Upper lobe of right lung (tissue), 1 donor: ENCODE measurements around the gene CIAO1. TPM values are rescaled to one million over a fixed set of nuclear protein-coding genes. Genes with fewer than 3 reads are reported as not detected.

ENCODE experiments used
- ATAC-seq: fragments of 200-7000 bp; cut with Tn5 transposase; one replicate; pipeline ENCODE4 v1.9.1; 2020; ENCODE audit warnings: mild to moderate bottlenecking, moderate library complexity
- DNase-seq: peaks from one replicate; pipeline ENCODE4 v3.0.0-alpha.2; 2020
- H3K27ac ChIP-seq: fragments of 200-600 bp; one replicate; pipeline ENCODE4 v1.8.0; 2022
- H3K27me3 ChIP-seq: fragments of 200-600 bp; one replicate; pipeline ENCODE4 v1.8.0; 2022; ENCODE audit warnings: mild to moderate bottlenecking
- H3K36me3 ChIP-seq: fragments of 200-600 bp; one replicate; pipeline ENCODE4 v1.8.0; 2022
- H3K4me1 ChIP-seq: fragments of 200-600 bp; one replicate; pipeline ENCODE4 v1.8.0; 2022
- H3K4me3 ChIP-seq: fragments of 200-600 bp; one replicate; pipeline ENCODE4 v1.8.0; 2022; ENCODE audit warnings: mild to moderate bottlenecking
- H3K9me3 ChIP-seq: fragments of 200-600 bp; one replicate; pipeline ENCODE4 v1.8.0; 2022
- CTCF ChIP-seq: fragments of 200-600 bp; IDR thresholded peaks from one replicate; pipeline ENCODE4 v1.8.0; 2022; ENCODE audit warnings: antibody characterized with exemption
- intact Hi-C: fragments of 100-400 bp; cut with DNase I; formaldehyde crosslinking; loops from one replicate; pipeline ENCODE4 v1.11.0; 2022
- total RNA-seq: library from RNA; stranded (reverse); fragmentation: NEBNext Ultra II Directional; extraction: Animal tissue kit (Norgen Biotek cat#: 25700); gene quantifications from one replicate; pipeline ENCODE4 v1.2.1, GENCODE V29; 2021
- donor health status: DM: no; HTN: yes; CAD: no; lungs with severe emphysema.

Gene CIAO1
- total RNA-seq, 1 donor from 2014 or later, result 61.7 TPM

DNA sequence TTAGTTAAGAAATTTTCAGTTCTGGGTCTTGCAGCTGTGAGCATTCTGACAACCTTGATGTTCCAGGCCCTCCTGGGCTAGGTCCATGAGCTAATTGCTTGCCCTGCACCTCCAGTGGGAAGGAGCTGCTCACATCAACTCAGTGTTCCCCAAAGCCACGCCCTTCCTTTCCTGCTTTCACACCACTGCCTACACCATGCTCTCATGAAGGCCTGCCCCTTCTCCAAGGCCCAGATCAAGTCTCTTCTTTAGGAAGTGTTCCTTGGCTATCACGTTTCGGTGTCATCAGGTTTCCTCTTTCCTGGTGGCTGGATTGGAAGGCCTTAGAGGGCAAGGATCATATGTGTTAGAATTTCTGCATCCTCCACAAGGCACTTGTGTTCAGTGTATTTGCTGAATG, 19.0 kb upstream of the CIAO1 start:
- no peaks in the 10 kb centered on the region for H3K9me3 ChIP-seq
- ATAC-seq, result peak; percentile 68
- peaks cover 7% of the 10 kb centered on the region for H3K36me3 ChIP-seq
- intact Hi-C loops, result no loop called here
- H3K27ac ChIP-seq, result peak overlapping the region; percentile 24
- H3K4me3 ChIP-seq, result no peak overlapping the region
- no peak for DNase-seq
- H3K4me1 ChIP-seq, result peaks cover 24% of the 10 kb centered on the region
- H3K27me3 ChIP-seq, result no peaks in the 10 kb centered on the region
- TF ChIP-seq CTCF, result no peak

- no peaks in the 10 kb centered on the region for H3K9me3 ChIP-seq
- peaks cover 23% of the 10 kb centered on the region for H3K4me1 ChIP-seq
- ATAC-seq (no peak), DNase-seq (no peak)
- peaks cover 16% of the 10 kb centered on the region for H3K36me3 ChIP-seq
- H3K4me3 ChIP-seq, result no peak overlapping the region
- H3K27me3 ChIP-seq, result no peaks in the 10 kb centered on the region
- intact Hi-C loops, result no loop called here
- no peak overlapping the region for H3K27ac ChIP-seq
- no peak for TF ChIP-seq CTCF
Observed at GRCh38 chr2:96247896-96248295, 18.1 kb upstream of the CIAO1 start.

GRCh38 chr2:96248624-96249023, 17.4 kb upstream of the CIAO1 start:
- DNase-seq (no peak), ATAC-seq (no peak)
- TF ChIP-seq CTCF, result no peak
- intact Hi-C loops, result no loop called here
- H3K27ac ChIP-seq, result no peak overlapping the region
- peaks cover 24% of the 10 kb centered on the region for H3K36me3 ChIP-seq
- no peak overlapping the region for H3K4me3 ChIP-seq
- H3K27me3 ChIP-seq, result no peaks in the 10 kb centered on the region
- peaks cover 23% of the 10 kb centered on the region for H3K4me1 ChIP-seq
- H3K9me3 ChIP-seq, result no peaks in the 10 kb centered on the region

- H3K9me3 ChIP-seq, result no peaks in the 10 kb centered on the region
- intact Hi-C loops, result no loop called here
- DNase-seq (no peak), ATAC-seq (no peak)
- no peak for TF ChIP-seq CTCF
- H3K27ac ChIP-seq, result no peak overlapping the region
- no peaks in the 10 kb centered on the region for H3K27me3 ChIP-seq
- H3K4me3 ChIP-seq, result no peak overlapping the region
- H3K4me1 ChIP-seq, result peaks cover 26% of the 10 kb centered on the region
- peaks cover 34% of the 10 kb centered on the region for H3K36me3 ChIP-seq
Observed at GRCh38 chr2:96249654-96250053, 16.4 kb upstream of the CIAO1 start.

DNA sequence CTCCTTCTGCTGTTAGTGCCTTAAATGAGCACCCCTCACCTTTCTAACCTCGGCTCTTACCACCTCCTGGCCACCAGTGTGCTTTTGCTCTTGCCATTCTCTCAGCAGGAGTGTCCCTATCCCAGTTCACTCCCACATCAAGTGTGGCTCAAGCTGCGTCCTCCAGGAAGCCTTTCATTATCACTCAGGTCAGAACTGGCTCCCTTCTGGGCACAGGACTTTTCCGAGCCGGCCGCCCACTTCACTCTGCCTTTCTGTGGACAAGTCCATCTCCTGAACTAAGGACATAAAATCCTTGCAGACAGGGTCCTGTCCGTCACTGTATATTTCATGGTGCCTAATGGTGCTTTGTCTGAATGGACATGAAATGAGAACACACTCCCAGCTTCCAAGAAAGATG, 15.8 kb upstream of the CIAO1 start:
- no peak overlapping the region for H3K27ac ChIP-seq
- no peak for TF ChIP-seq CTCF
- H3K4me3 ChIP-seq, result no peak overlapping the region
- DNase-seq, result peak; percentile 48
- intact Hi-C loops, result no loop called here
- peaks cover 39% of the 10 kb centered on the region for H3K36me3 ChIP-seq
- no peak for ATAC-seq
- H3K27me3 ChIP-seq, result no peaks in the 10 kb centered on the region
- H3K9me3 ChIP-seq, result no peaks in the 10 kb centered on the region
- peaks cover 31% of the 10 kb centered on the region for H3K4me1 ChIP-seq

GRCh38 chr2:96251721-96252292, 14.2 kb upstream of the CIAO1 start:
- peak; percentile 83 for ATAC-seq
- intact Hi-C loops, result no loop called here
- Histone ChIP-seq H3K27ac (peak overlapping the region; percentile 51), H3K4me3 (no peak overlapping the region), H3K9me3 (no peaks in the 10 kb centered on the region), H3K4me1 (peaks cover 43% of the 10 kb centered on the region), H3K27me3 (no peaks in the 10 kb centered on the region), H3K36me3 (peaks cover 55% of the 10 kb centered on the region)
- no peak for TF ChIP-seq CTCF
- DNase-seq, result peak; percentile 59
